HCT116 (cell line): ENCODE measurements around the gene APBB2. TPM values are rescaled to one million over a fixed set of nuclear protein-coding genes. Genes with fewer than 3 reads are reported as not detected.

Experiments
- ATAC-seq: fragments of 200-7000 bp; cut with Tn5 transposase; 2 replicates; pipeline ENCODE4 v1.9.1; 2020; ENCODE audit warnings: mild to moderate bottlenecking, moderate library complexity
- BruUV-seq: library from RNA; stranded (reverse); fragments of 400-500 nt; replicated peaks from 2 replicates; lab custom pipeline; 2021; lab: Mats Ljungman, UMichigan
- CTCF ChIA-PET: fragments of 300-600 bp; sonication (Branson Sonifier 250); formaldehyde crosslinking; loops from one replicate; lab custom pipeline; 2021; ENCODE audit warnings: antibody characterized with exemption; lab: Charles Lee
- POLR2A ChIA-PET: fragments of 300-600, 350-600 bp; sonication (Branson Sonifier 250); formaldehyde crosslinking; loops from one replicate; lab custom pipeline; 2021; ENCODE audit warnings: antibody characterized with exemption; lab: Charles Lee
- RAD21 ChIA-PET, 2 experiments: fragments of 300-600 bp; sonication (Branson Sonifier 250); formaldehyde crosslinking; loops; one replicate each; lab custom pipeline; 2023; ENCODE audit warnings: low total read pairs in 2 of 2; ENCODE audit not compliant: uncharacterized antibody in 2 of 2, unreplicated experiment in 2 of 2, low non-redundant PET in 1 of 2; lab: Charles Lee
- DNase-seq: peaks from one replicate; pipeline ENCODE4 v3.0.0-alpha.2; 2010; ENCODE audit warnings: low read depth, low spot score
- H2AFZ ChIP-seq: fragments of 200-600 bp; shearing (Covaris generic), sonication (generic); 2 replicates; pipeline ENCODE4 v1.6.1; 2017; ENCODE audit warnings: low read depth, mixed run types, mixed read lengths, antibody characterized with exemption, low read length; ENCODE audit not compliant: poor library complexity, severe bottlenecking
- H3K27ac ChIP-seq: 2 replicates; pipeline ENCODE4 v1.5.1; 2012; ENCODE audit warnings: low read depth, low read length
- H3K27me3 ChIP-seq: fragments of 200-600 bp; sonication (generic); 2 replicates; pipeline ENCODE4 v1.6.1; 2016; ENCODE audit warnings: mixed run types, low read length, mixed read lengths; ENCODE audit not compliant: insufficient read depth
- H3K36me3 ChIP-seq, 2 experiments: fragments of 200-500 bp in 1 of 2; fragments of 200-600 bp in 1 of 2; sonication (Bioruptor generic) in 1 of 2; sonication (generic) in 1 of 2; 2 replicates each; pipeline versions ENCODE4 v1.5.1 to v1.6.1; 2014 to 2016; ENCODE audit warnings: low read length in 2 of 2, inconsistent platforms in 1 of 2, mixed read lengths in 1 of 2, mixed run types in 1 of 2; ENCODE audit not compliant: insufficient read depth in 2 of 2, control insufficient read depth in 1 of 2
- H3K4me1 ChIP-seq, 2 experiments: fragments of 200-600 bp in 1 of 2; sonication (generic) in 1 of 2; 2 replicates each; pipeline versions ENCODE4 v1.5.1 to v1.6.1; 2012 to 2017; ENCODE audit warnings: low read length in 2 of 2, inconsistent platforms in 1 of 2, mild to moderate bottlenecking in 1 of 2, mixed read lengths in 1 of 2, mixed run types in 1 of 2, moderate library complexity in 1 of 2; ENCODE audit not compliant: insufficient read depth in 2 of 2, control insufficient read depth in 1 of 2
- H3K4me2 ChIP-seq: fragments of 200-600 bp; sonication (generic); 2 replicates; pipeline ENCODE4 v1.6.1; 2017; ENCODE audit warnings: mixed run types, low read length, mixed read lengths
- H3K4me3 ChIP-seq, 2 experiments: fragments of 200-600 bp in 1 of 2; sonication (generic) in 1 of 2; replicated peaks in 1 of 2; 2 replicates each; pipeline ENCODE4 v1.5.1; 2011 to 2016; ENCODE audit warnings: low read length in 2 of 2, control low read depth in 1 of 2, low read depth in 1 of 2, mild to moderate bottlenecking in 1 of 2, mixed read lengths in 1 of 2, mixed run types in 1 of 2
- H3K79me2 ChIP-seq: fragments of 200-600 bp; sonication (generic); 2 replicates; pipeline ENCODE4 v1.6.1; 2017; ENCODE audit warnings: mild to moderate bottlenecking, mixed run types, low read length, moderate library complexity, mixed read lengths; ENCODE audit not compliant: insufficient read depth
- H3K9ac ChIP-seq: fragments of 200-600 bp; sonication (generic); 2 replicates; pipeline ENCODE4 v1.6.1; 2016; ENCODE audit warnings: low read length, mixed read lengths
- H3K9me2 ChIP-seq: fragments of 200-600 bp; sonication (generic), shearing (Covaris generic); 2 replicates; pipeline ENCODE4 v1.6.1; 2017; ENCODE audit warnings: mixed run types, mild to moderate bottlenecking, moderate library complexity; ENCODE audit not compliant: insufficient read depth
- H3K9me3 ChIP-seq, 2 experiments: fragments of 200-500 bp in 1 of 2; fragments of 200-600 bp in 1 of 2; sonication (Bioruptor generic) in 1 of 2; sonication (generic) in 1 of 2; 2 replicates each; pipeline ENCODE4 v1.6.1; 2014 to 2017; ENCODE audit warnings: low read length in 2 of 2, mixed read lengths in 2 of 2, inconsistent platforms in 1 of 2, low read depth in 1 of 2, mild to moderate bottlenecking in 1 of 2, mixed run types in 1 of 2, moderate library complexity in 1 of 2; ENCODE audit not compliant: control insufficient read depth in 1 of 2, insufficient read depth in 1 of 2
- H4K20me1 ChIP-seq: fragments of 200-600 bp; sonication (generic), shearing (Covaris generic); 2 replicates; pipeline ENCODE4 v1.6.1; 2017; ENCODE audit warnings: mixed run types, mild to moderate bottlenecking, moderate library complexity; ENCODE audit not compliant: insufficient read depth
- ATF3 ChIP-seq: IDR thresholded peaks from 2 replicates; pipeline ENCODE4 v1.6.1; 2012
- CBX3 ChIP-seq: IDR thresholded peaks from 2 replicates; pipeline ENCODE4 v1.6.1; 2012; ENCODE audit warnings: low read depth
- CEBPB ChIP-seq: IDR thresholded peaks from 2 replicates; pipeline ENCODE4 v1.6.1; 2012; ENCODE audit warnings: low read depth
- ELF1 ChIP-seq: IDR thresholded peaks from 2 replicates; pipeline ENCODE4 v1.6.1; 2012; ENCODE audit warnings: low read depth, borderline replicate concordance
- EZH2 ChIP-seq: fragments of 200-600 bp; sonication (generic); IDR thresholded peaks from 2 replicates; pipeline ENCODE4 v1.6.1; 2017; ENCODE audit warnings: antibody characterized with exemption, mixed run types
- FOSL1 ChIP-seq: IDR thresholded peaks from 2 replicates; pipeline ENCODE4 v1.6.1; 2012; ENCODE audit warnings: low read depth
- MAX ChIP-seq: IDR thresholded peaks from 2 replicates; pipeline ENCODE4 v1.6.1; 2012
- POLR2AphosphoS5 ChIP-seq: IDR thresholded peaks from 2 replicates; pipeline ENCODE4 v1.6.1; 2011; ENCODE audit warnings: mild to moderate bottlenecking, low read depth, low read length, moderate library complexity
- ZFX ChIP-seq: fragments of 450-650 bp; IDR thresholded peaks from 2 replicates; pipeline ENCODE4 v1.6.1; 2017
- ZNF274 ChIP-seq: fragments of 200-500 bp; sonication (Bioruptor generic); IDR thresholded peaks from 2 replicates; pipeline ENCODE4 v1.6.1; 2014; ENCODE audit warnings: mild to moderate bottlenecking, low read depth, low read length, inconsistent platforms
- intact Hi-C: fragments of 100-400 bp; cut with micrococcal nuclease; formaldehyde crosslinking; loops from 2 replicates; pipeline ENCODE4 v1.10.0; 2022
- total RNA-seq: library from RNA; stranded (reverse); gene quantifications from one replicate; pipeline ENCODE4 v1.2.1, GENCODE V29; 2021; ENCODE audit not compliant: unreplicated experiment

Gene APBB2
- total RNA-seq, 1 experiment from 2014 or later: 72.5 TPM

- ATAC-seq (no peak), DNase-seq (no peak)
- Histone ChIP-seq H3K4me3 (no peak overlapping the region), H3K9me3 (no peaks in the 10 kb centered on the region), H3K4me1 (peaks cover 0 to 3% of the 10 kb centered on the region in 2 experiments; a peak in 1 of 4 replicates), H3K4me2 (no peak overlapping the region), H3K9ac (no peak overlapping the region), H3K79me2 (peaks cover 70% of the 10 kb centered on the region), H3K36me3 (no peaks in the 10 kb centered on the region), H3K9me2 (no peaks in the 10 kb centered on the region), H2AFZ (no peak overlapping the region), H4K20me1 (0 out of 2 replicates have a peak, but pooled peaks cover 2% of the 10 kb centered on the region), H3K27me3 (no peaks in the 10 kb centered on the region), H3K27ac (no peak overlapping the region)
- ChIA-PET POLR2A (no interaction called here), RAD21 (no interaction called here), CTCF (no interaction called here)
- no TSS peak for BruUV-seq
- intact Hi-C loops: no loop called here
- TF ChIP-seq POLR2AphosphoS5 (no peak), ELF1 (no peak), MAX (no peak), ZFX (no peak), EZH2 (no peak), FOSL1 (no peak), CBX3 (no peak), ZNF274 (no peak), ATF3 (no peak), CEBPB (no peak)
- TF ChIP-seq, all 23 proteins: peak for 0
Observed at GRCh38 chr4:41102414-41103092, 111.8 kb downstream of the APBB2 start.
